ENCODE results near the gene IDH2.

DNA sequence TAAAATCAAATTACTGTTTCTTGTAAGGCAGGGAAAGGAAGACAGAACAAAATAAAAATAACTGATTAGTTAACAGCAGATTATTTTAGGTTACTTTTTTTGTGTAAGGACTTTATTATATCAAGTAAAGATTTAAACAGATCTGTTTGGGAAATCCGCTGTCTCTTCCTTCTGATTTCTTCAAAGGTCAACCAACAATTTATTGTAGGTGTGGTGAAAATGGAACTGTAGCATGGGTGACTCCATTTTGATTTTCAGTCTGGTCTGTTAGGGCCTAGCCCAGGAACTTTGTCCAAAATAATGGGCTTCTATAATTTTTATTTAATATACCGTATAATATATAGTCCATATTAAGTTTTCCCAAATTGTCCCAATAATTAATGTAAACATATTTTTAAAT, 13.5 kb upstream of the IDH2 start:
- TF ChIP-seq POLR2A (IDR thresholded peaks at IDR 0.05) = no peak
- TF ChIP-seq, protein P1, sequence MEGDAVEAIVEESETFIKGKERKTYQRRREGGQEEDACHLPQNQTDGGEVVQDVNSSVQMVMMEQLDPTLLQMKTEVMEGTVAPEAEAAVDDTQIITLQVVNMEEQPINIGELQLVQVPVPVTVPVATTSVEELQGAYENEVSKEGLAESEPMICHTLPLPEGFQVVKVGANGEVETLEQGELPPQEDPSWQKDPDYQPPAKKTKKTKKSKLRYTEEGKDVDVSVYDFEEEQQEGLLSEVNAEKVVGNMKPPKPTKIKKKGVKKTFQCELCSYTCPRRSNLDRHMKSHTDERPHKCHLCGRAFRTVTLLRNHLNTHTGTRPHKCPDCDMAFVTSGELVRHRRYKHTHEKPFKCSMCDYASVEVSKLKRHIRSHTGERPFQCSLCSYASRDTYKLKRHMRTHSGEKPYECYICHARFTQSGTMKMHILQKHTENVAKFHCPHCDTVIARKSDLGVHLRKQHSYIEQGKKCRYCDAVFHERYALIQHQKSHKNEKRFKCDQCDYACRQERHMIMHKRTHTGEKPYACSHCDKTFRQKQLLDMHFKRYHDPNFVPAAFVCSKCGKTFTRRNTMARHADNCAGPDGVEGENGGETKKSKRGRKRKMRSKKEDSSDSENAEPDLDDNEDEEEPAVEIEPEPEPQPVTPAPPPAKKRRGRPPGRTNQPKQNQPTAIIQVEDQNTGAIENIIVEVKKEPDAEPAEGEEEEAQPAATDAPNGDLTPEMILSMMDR (IDR thresholded peaks at IDR 0.05) = no peak

Data from testis (tissue), 2 donors.